GM10266 (cell line): Measurements from ENCODE around the gene CLIC3.

Experiments used
- DNase-seq: peaks from one replicate; pipeline ENCODE4 v3.0.0; 2012; ENCODE audit errors: extremely low spot score
- TF ChIP-seq, protein P1 (sequence below): IDR thresholded peaks from 2 replicates; pipeline ENCODE4 v1.5.1; 2012; ENCODE audit warnings: mild to moderate bottlenecking, low read depth; ENCODE audit not compliant: control insufficient read depth, insufficient read depth; ENCODE audit errors: missing control alignments

Gene CLIC3

DNA sequence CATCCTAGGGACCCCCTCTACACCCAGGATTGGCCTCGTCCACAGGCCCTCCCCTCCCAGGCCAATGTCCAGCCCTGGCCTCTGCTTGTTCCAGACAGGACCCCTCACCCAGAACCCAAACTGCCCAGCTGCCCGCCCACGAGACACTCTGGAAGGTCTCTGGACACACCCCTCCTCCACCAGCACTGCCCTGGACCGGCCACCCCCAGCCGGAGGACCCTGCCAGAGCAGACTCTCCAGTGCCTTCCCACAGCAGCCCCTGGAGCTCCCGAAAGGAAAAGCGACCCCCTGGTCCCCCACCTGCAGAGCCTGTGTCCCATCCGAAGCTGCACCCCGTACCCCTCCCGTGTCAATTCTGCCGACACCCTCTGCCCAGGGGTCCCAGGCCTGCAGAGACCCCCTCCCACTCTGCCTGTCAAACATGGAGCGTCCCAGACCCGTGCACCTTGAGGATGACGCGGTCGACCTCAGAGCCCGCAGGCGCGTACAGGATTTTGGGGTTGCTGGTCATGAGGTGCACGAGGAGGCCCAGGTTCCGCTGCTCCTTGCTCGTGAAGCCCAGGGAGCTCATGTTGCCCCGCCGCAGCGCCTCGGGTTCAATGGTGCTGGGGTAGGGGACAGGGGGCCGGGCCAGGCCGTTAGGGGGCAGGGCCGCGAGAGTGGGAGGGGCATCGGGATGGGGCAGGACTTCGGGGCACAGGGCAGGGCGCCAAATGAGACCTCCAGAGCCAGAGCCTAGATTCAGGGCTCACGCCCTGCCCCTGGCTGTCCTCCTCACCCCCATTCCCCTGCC lies 23.7 kb upstream of the CLIC3 start:
- TF ChIP-seq, protein P1, sequence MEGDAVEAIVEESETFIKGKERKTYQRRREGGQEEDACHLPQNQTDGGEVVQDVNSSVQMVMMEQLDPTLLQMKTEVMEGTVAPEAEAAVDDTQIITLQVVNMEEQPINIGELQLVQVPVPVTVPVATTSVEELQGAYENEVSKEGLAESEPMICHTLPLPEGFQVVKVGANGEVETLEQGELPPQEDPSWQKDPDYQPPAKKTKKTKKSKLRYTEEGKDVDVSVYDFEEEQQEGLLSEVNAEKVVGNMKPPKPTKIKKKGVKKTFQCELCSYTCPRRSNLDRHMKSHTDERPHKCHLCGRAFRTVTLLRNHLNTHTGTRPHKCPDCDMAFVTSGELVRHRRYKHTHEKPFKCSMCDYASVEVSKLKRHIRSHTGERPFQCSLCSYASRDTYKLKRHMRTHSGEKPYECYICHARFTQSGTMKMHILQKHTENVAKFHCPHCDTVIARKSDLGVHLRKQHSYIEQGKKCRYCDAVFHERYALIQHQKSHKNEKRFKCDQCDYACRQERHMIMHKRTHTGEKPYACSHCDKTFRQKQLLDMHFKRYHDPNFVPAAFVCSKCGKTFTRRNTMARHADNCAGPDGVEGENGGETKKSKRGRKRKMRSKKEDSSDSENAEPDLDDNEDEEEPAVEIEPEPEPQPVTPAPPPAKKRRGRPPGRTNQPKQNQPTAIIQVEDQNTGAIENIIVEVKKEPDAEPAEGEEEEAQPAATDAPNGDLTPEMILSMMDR, result no peak
- no peak for DNase-seq

DNA sequence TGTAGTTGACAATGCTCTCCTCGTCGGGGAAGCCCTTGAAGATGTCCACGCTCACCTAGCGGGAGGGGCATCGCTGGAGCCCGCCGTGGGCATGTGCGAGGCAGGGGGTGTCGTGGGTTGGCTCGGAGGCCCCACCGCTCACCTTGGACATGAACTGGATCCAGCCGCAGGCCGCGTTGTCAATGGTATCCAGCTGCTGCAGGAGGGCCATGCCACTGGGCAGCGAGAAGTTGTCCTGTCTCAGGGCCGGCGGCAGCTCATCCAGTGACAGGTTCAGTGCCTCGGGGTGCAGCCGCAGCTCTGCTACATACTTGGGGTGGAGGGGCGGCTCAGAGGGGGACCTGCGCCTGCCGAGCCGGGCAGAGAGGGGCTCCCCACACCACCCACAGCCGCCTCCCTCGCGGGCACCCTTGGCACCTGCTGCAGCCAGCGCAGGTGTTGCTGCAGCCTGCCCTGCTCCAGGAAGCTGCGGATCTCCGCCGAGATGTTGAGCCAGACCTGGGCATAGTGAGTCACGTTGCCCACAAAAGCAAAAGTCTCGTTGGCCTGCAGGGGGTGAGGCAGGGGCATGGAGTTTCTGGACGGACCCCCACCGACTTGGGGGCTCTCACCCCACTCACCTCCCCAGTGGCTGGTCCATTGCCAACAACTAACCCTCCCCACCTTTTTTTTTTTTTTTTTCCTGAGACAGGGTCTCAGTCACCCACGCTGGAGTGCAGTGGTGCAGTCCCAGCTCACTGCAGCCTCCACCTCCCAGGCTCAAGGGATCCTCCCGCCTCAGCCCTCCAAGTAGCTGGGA lies 22.6 kb upstream of the CLIC3 start:
- DNase-seq, result no peak
- TF ChIP-seq, protein P1, result no peak

DNA sequence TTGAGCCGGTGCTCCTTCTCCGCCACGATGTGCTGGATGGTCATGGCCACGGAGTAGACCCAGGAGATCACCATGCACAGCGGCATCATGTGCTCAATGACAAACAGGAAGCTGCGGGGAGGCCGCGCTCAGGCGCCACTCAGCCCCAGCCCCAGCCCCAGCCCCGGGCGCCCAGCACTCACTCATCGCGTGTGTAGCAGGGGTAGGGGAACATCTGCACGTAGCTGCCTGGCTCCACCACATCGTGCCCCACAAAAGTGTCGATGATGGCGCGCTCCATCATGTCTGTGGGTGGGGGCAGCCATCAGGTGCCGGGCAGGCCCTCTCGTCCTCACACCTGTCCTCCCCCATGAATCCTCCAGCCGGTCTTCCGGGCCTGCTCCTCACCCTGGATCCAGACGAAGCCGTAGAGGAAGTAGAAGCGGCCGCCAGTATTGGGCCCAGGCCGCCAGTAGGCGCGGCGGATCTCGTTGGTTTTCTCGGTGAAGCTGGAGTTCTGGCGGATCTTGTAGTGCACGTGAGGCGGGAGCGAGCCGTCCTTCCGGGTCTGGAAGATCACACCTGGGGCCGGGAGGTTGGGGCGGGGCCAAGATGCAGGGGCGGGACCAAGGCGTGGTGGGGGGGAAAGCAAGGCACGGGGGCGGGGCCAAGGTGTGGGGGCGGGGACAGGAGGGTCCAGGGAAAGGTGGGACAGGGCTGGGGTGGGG lies 21.6 kb upstream of the CLIC3 start:
- TF ChIP-seq, protein P1, result no peak
- no peak for DNase-seq

DNA sequence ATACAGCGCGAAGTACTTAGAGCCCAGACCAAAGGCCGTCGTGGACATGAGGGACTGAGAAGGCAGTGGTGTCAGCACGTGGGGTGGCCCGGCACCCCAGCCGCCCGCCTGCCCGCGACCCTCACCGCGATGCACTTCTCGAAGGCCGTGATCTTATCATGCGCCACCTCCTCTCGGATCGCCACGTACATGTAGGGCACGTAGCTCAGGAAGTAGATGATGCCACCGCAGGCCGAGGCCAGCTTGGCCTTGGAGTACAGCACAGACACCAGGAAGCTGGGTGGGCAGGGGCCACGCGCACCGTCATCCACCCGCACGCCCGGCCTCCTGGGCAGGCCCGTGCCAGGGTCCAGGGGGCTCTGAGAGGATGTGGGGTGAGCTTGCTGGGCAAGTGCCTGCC lies 20.7 kb upstream of the CLIC3 start:
- TF ChIP-seq, protein P1, result no peak

DNA sequence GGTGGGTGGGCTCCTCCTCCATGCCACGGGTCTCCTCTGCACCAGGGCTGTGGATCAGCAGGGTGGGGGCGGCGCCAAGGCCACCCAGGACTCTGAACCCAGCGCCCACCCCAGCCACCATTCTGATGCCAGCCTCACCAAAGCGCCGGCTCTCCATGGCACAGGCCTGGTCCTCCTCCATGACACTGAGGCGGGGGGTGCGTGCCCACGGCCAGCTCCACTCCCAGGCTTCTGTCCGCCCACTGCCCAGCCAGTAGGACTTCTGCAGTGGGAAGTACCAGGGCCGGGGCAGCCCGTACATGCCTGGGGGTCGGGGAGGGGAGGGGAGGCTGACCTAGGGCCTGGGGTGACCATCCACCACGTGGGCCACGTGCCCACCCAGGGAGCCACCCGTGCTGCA lies 20.1 kb upstream of the CLIC3 start:
- DNase-seq, result no peak
- TF ChIP-seq, protein P1, result no peak

More for the DNA sequence above, 20.7 kb upstream of the CLIC3 start:
- no peak for DNase-seq

DNA sequence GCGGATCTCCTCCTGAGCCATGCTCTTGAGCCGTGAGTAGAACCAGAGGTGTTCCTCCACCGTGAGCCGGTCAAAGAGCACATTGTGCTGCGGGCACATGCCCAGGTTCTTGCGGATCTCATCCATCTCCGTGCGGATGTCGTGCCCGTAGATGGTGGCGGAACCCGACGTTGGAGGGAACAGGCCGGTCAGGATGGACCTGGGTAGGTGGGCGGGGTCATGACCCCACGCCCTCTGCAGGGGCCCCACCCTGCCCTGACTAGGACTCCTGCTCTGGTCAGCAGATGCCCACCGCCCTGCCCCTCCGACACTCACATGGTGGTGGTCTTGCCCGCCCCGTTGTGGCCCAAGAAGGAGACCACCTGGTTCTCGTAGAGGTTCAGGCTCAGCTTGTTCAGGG lies 19.6 kb upstream of the CLIC3 start:
- TF ChIP-seq, protein P1, result no peak
- no peak for DNase-seq
